AML-193 (cell line): ENCODE results near the gene STOM.

Experiments
- DNase-seq, 2 experiments: peaks; one replicate each; lab custom pipeline; 2025; lab: John Stamatoyannopoulos, UW

STOM gene

GRCh38 chr9:121321016-121321503 lies 49.0 kb downstream of the STOM start:
- peak; percentile 62 to 72 for DNase-seq

GRCh38 chr9:121319383-121319780 lies 50.7 kb downstream of the STOM start:
- DNase-seq = no peak

- no peak for DNase-seq
Measured at GRCh38 chr9:121318631-121319382, 51.2 kb downstream of the STOM start.

GRCh38 chr9:121317737-121318630 lies 52.1 kb downstream of the STOM start:
- no peak for DNase-seq

- no peak for DNase-seq
Measured at GRCh38 chr9:121316852-121317373, 53.1 kb downstream of the STOM start.

- no peak for DNase-seq
Measured at GRCh38 chr9:121316378-121316777, 53.7 kb downstream of the STOM start.

GRCh38 chr9:121313458-121314152 lies 56.4 kb downstream of the STOM start:
- DNase-seq = no peak

GRCh38 chr9:121312169-121312568 lies 57.9 kb downstream of the STOM start:
- no peak for DNase-seq

GRCh38 chr9:121310571-121310970 lies 59.5 kb downstream of the STOM start:
- DNase-seq = no peak

- DNase-seq = no peak
Measured at GRCh38 chr9:121309833-121310425, 60.1 kb downstream of the STOM start.

GRCh38 chr9:121309171-121309570 lies 60.9 kb downstream of the STOM start:
- DNase-seq = no peak

GRCh38 chr9:121308765-121309164 lies 61.3 kb downstream of the STOM start:
- DNase-seq = no peak

- DNase-seq = no peak
Measured at GRCh38 chr9:121307976-121308375, 62.1 kb downstream of the STOM start.

GRCh38 chr9:121305269-121305994 lies 64.6 kb downstream of the STOM start:
- no peak for DNase-seq

- DNase-seq = no peak
Measured at GRCh38 chr9:121304707-121305106, 65.3 kb downstream of the STOM start.

GRCh38 chr9:121303456-121304451 lies 66.3 kb downstream of the STOM start:
- no peak for DNase-seq

- no peak for DNase-seq
Measured at GRCh38 chr9:121302786-121303185, 67.3 kb downstream of the STOM start.

GRCh38 chr9:121302341-121302740 lies 67.7 kb downstream of the STOM start:
- no peak for DNase-seq

- no peak for DNase-seq
Measured at GRCh38 chr9:121301881-121302286, 68.2 kb downstream of the STOM start.
